Stimulated activated CD4-positive, alpha-beta T cell treated with anti-CD3 and anti-CD28 coated beads, Interleukin-12 subunit alpha, Interleukin-12 subunit beta, amount 100 ng/mL, for 48 hours (primary cell): ENCODE measurements around the gene NIP7.
A peak's percentile ranks its signal among the peaks of the same experiment; 100 is the strongest.
"Not testable (repeated sequence)": the region's sequence is repeated elsewhere in the genome, so short reads cannot be mapped to it uniquely, and the experiment has no call there.

Experiments
- DNase-seq, 3 donors: peaks; one replicate each; pipeline ENCODE4 v3.0.0-alpha.2; 2020; ENCODE audit warnings: low read depth in 2 of 3, low spot score in 1 of 3

The NIP7 gene

GRCh38 chr16:69339289-69340094 is at the start of gene NIP7, which contains the start of gene COG8:
TSS of gene NIP7 (plus strand) at chr16:69339772. CDS start at chr16:69339830, 58 bp downstream.
TSS of gene COG8 (minus strand) at chr16:69339564. CDS start at chr16:69339552, 12 bp downstream.
- peak; percentile 91 to 92 (median 91) for DNase-seq

- not testable (repeated sequence) for DNase-seq
These were observed 47.9 kb upstream of the NIP7 start for GRCh38 chr16:69291657-69292056.

- no peak for DNase-seq
These were observed 46.2 kb upstream of the NIP7 start for GRCh38 chr16:69293401-69293800.

GRCh38 chr16:69294051-69294450 is 45.5 kb upstream of the NIP7 start:
- no peak for DNase-seq

- not testable (repeated sequence) for DNase-seq
These were observed 42.8 kb upstream of the NIP7 start for GRCh38 chr16:69296771-69297170.

- no peak for DNase-seq
These were observed 41.3 kb upstream of the NIP7 start for GRCh38 chr16:69298261-69298660.

GRCh38 chr16:69301187-69301586 is 38.4 kb upstream of the NIP7 start:
- DNase-seq, result no peak

GRCh38 chr16:69301861-69302260 is 37.7 kb upstream of the NIP7 start:
- DNase-seq, result no peak

GRCh38 chr16:69302301-69302700 is 37.3 kb upstream of the NIP7 start:
- DNase-seq, result no peak

- DNase-seq, result no peak
These were observed 33.5 kb upstream of the NIP7 start for GRCh38 chr16:69306031-69306430.

GRCh38 chr16:69307091-69307490 is 32.5 kb upstream of the NIP7 start:
- no peak for DNase-seq

GRCh38 chr16:69307856-69308255 is 31.7 kb upstream of the NIP7 start:
- no peak for DNase-seq

- no peak for DNase-seq
These were observed 30.3 kb upstream of the NIP7 start for GRCh38 chr16:69309316-69309715.

GRCh38 chr16:69310653-69311532 is 28.7 kb upstream of the NIP7 start, which contains the start of gene VPS4A:
TSS of gene VPS4A (plus strand) at chr16:69311350. CDS start at chr16:69311512, 162 bp downstream.
- DNase-seq, result peak; percentile 96 to 98 (median 96)

GRCh38 chr16:69311533-69312387 is 27.8 kb upstream of the NIP7 start:
- DNase-seq, result peak in 2 of 3 donors; percentile 8 to 42

- DNase-seq, result no peak
These were observed 26.1 kb upstream of the NIP7 start for GRCh38 chr16:69313469-69313868.

GRCh38 chr16:69314534-69314933 is 25.0 kb upstream of the NIP7 start:
- DNase-seq, result no peak

GRCh38 chr16:69315486-69316311 is 23.9 kb upstream of the NIP7 start:
- no peak for DNase-seq

GRCh38 chr16:69316595-69317034 is 23.0 kb upstream of the NIP7 start:
- no peak for DNase-seq
